ENCODE measurements around the gene RNF10.

DNA sequence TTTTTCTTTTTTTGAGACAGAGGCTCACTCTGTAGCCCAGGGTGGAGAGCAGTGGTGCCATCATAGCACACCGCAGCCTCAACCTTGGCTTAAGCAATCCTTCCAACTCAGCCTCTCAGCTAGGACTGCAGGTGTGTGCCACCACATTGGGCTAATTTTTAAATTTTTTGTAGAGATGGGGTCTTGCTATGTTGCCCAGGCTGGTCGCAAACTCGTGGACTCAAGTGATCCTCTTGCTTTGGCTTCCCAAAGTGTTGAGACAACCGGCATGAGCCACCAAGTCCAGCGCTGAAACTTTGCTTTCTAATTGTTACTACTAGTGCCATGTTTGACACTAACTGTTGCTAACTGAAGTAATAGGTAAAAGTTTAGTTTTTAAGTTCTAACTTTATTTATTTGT lies 8.0 kb downstream of the RNF10 start:
- TF ChIP-seq, protein P1, sequence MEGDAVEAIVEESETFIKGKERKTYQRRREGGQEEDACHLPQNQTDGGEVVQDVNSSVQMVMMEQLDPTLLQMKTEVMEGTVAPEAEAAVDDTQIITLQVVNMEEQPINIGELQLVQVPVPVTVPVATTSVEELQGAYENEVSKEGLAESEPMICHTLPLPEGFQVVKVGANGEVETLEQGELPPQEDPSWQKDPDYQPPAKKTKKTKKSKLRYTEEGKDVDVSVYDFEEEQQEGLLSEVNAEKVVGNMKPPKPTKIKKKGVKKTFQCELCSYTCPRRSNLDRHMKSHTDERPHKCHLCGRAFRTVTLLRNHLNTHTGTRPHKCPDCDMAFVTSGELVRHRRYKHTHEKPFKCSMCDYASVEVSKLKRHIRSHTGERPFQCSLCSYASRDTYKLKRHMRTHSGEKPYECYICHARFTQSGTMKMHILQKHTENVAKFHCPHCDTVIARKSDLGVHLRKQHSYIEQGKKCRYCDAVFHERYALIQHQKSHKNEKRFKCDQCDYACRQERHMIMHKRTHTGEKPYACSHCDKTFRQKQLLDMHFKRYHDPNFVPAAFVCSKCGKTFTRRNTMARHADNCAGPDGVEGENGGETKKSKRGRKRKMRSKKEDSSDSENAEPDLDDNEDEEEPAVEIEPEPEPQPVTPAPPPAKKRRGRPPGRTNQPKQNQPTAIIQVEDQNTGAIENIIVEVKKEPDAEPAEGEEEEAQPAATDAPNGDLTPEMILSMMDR (optimal IDR thresholded peaks at IDR 0.05 in 1 of 3, IDR thresholded peaks at IDR 0.05 in 1 of 3, conservative IDR thresholded peaks at IDR 0.05 in 1 of 3; ENCODE audit: extremely low read depth in 1 of 3, insufficient read depth in 2 of 3, low read length in 3 of 3) = no peak
- TF ChIP-seq EZH2 (IDR thresholded peaks at IDR 0.05; ENCODE audit: low read length) = no peak
